NT2/D1 (cell line): ENCODE data around the gene ZHX3.
A peak's percentile ranks its signal among the peaks of the same experiment; 100 is the strongest.

ENCODE experiments used
- DNase-seq: peaks from one replicate; pipeline ENCODE4 v3.0.0-alpha.2; 2011; ENCODE audit warnings: low read depth, low spot score
- H3K27me3 ChIP-seq: 2 replicates; pipeline ENCODE4 v1.6.0; 2011; ENCODE audit warnings: mild to moderate bottlenecking; ENCODE audit not compliant: insufficient read length, insufficient read depth
- H3K36me3 ChIP-seq: 2 replicates; pipeline ENCODE4 v1.6.1; 2011; ENCODE audit warnings: mild to moderate bottlenecking, low read length, mixed read lengths; ENCODE audit not compliant: insufficient read depth, insufficient read length
- H3K4me1 ChIP-seq: 2 replicates; pipeline ENCODE4 v1.5.1; 2011; ENCODE audit not compliant: insufficient read depth, insufficient read length
- H3K4me3 ChIP-seq: 2 replicates; pipeline ENCODE4 v1.5.1; 2011; ENCODE audit warnings: low read depth; ENCODE audit not compliant: insufficient read length
- H3K9ac ChIP-seq: 2 replicates; pipeline ENCODE4 v1.6.0; 2011; ENCODE audit warnings: low read depth; ENCODE audit not compliant: insufficient read length
- H3K9me3 ChIP-seq: 2 replicates; pipeline ENCODE4 v1.5.1; 2011; ENCODE audit warnings: mild to moderate bottlenecking, low read length; ENCODE audit not compliant: insufficient read depth
- SUZ12 ChIP-seq: IDR thresholded peaks from 2 replicates; pipeline ENCODE4 v1.6.1; 2011; ENCODE audit not compliant: insufficient read length, insufficient read depth; ENCODE audit errors: extremely low read depth
- YY1 ChIP-seq: IDR thresholded peaks from 2 replicates; pipeline ENCODE4 v1.6.1; 2011; ENCODE audit not compliant: insufficient read length, insufficient read depth
- ZNF274 ChIP-seq: IDR thresholded peaks from 2 replicates; pipeline ENCODE4 v1.6.1; 2011; ENCODE audit warnings: mild to moderate bottlenecking, low read depth, low read length

Gene ZHX3

GRCh38 chr20:41344938-41345728 is 27.6 kb upstream of the ZHX3 start:
- peaks cover 11% of the 10 kb centered on the region for H3K4me1 ChIP-seq
- no peak overlapping the region for H3K9ac ChIP-seq
- H3K9me3 ChIP-seq = no peaks in the 10 kb centered on the region
- peaks cover 27% of the 10 kb centered on the region for H3K36me3 ChIP-seq
- TF ChIP-seq ZNF274 (no peak), SUZ12 (no peak), YY1 (no peak)
- DNase-seq = no peak
- no peaks in the 10 kb centered on the region for H3K27me3 ChIP-seq
- no peak overlapping the region for H3K4me3 ChIP-seq

DNA sequence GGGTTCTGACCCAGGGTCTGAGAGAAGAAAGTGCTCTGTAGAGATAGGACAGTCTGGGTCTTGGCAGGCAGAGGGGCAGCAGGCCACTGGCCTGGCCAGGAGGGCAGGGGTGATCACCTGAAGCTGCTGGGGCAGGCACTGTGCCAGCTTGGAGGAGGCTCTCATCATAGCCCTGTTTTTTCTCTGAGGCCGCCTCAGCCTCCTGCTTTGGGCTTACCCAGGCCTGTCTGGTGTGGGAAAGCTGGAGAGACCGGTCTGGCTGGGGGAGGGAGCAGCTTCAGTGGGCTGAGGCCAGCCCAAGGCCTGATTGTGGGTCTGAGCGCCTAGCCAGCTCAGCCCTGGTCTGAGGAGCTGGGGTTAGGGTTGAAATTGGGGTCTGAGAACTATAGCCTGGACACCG is 26.9 kb upstream of the ZHX3 start:
- no peak overlapping the region for H3K9ac ChIP-seq
- TF ChIP-seq ZNF274 (no peak), YY1 (no peak), SUZ12 (no peak)

GRCh38 chr20:41342474-41343464 is 25.2 kb upstream of the ZHX3 start:
- Histone ChIP-seq H3K9ac (no peak overlapping the region), H3K27me3 (peaks cover 12% of the 10 kb centered on the region), H3K4me3 (no peak overlapping the region), H3K36me3 (peaks cover 11% of the 10 kb centered on the region), H3K4me1 (peaks cover 11% of the 10 kb centered on the region), H3K9me3 (no peaks in the 10 kb centered on the region)
- TF ChIP-seq ZNF274 = no peak
- no peak for TF ChIP-seq SUZ12
- TF ChIP-seq YY1 = no peak
- DNase-seq = no peak

More for the DNA sequence above, 26.9 kb upstream of the ZHX3 start:
- Histone ChIP-seq H3K9me3 (no peaks in the 10 kb centered on the region), H3K4me1 (peaks cover 11% of the 10 kb centered on the region), H3K36me3 (peaks cover 21% of the 10 kb centered on the region), H3K27me3 (peaks cover 5% of the 10 kb centered on the region), H3K4me3 (no peak overlapping the region)
- DNase-seq = no peak

- H3K4me3 ChIP-seq = peak within 1 kb of the TSS; percentile 39
- DNase-seq = peak; percentile 88
- peaks cover 6% of the 10 kb centered on the region for H3K4me1 ChIP-seq
- H3K9ac ChIP-seq = peak within 1 kb of the TSS; percentile 77
- H3K27me3 ChIP-seq = peaks cover 12% of the 10 kb centered on the region
- H3K36me3 ChIP-seq = no peaks in the 10 kb centered on the region
- TF ChIP-seq SUZ12 (no peak), YY1 (no peak), ZNF274 (no peak)
- no peaks in the 10 kb centered on the region for H3K9me3 ChIP-seq
Measured at GRCh38 chr20:41340327-41341055, 23.0 kb upstream of the ZHX3 start, which contains the start of gene LPIN3. Gene LPIN3 (plus strand): TSS chr20:41340821. CDS start chr20:41345804, 4,983 bp downstream.

GRCh38 chr20:41339957-41340326 is 22.4 kb upstream of the ZHX3 start:
- Histone ChIP-seq H3K36me3 (no peaks in the 10 kb centered on the region), H3K27me3 (peaks cover 12% of the 10 kb centered on the region), H3K4me1 (peaks cover 10% of the 10 kb centered on the region), H3K4me3 (peak overlapping the region; percentile 21), H3K9me3 (no peaks in the 10 kb centered on the region), H3K9ac (peak overlapping the region; percentile 39)
- TF ChIP-seq YY1 (no peak), ZNF274 (no peak), SUZ12 (no peak)
- peak; percentile 62 for DNase-seq

- H3K9ac ChIP-seq = no peak overlapping the region
- DNase-seq = no peak
Measured at GRCh38 chr20:41336711-41337492, 19.4 kb upstream of the ZHX3 start.

More at GRCh38 chr20:41336711-41337492, 19.4 kb upstream of the ZHX3 start:
- H3K4me3 ChIP-seq = no peak overlapping the region
- no peak for TF ChIP-seq ZNF274
- no peak for TF ChIP-seq SUZ12
- no peak for TF ChIP-seq YY1
- H3K27me3 ChIP-seq = peaks cover 12% of the 10 kb centered on the region
- H3K4me1 ChIP-seq = peaks cover 10% of the 10 kb centered on the region
- H3K36me3 ChIP-seq = no peaks in the 10 kb centered on the region
- no peaks in the 10 kb centered on the region for H3K9me3 ChIP-seq
